ENCODE data around the gene MAPKBP1.
"Not testable (repeated sequence)": the region's sequence is repeated elsewhere in the genome, so short reads cannot be mapped to it uniquely, and the experiment has no call there.

MAPKBP1 gene, protein sequence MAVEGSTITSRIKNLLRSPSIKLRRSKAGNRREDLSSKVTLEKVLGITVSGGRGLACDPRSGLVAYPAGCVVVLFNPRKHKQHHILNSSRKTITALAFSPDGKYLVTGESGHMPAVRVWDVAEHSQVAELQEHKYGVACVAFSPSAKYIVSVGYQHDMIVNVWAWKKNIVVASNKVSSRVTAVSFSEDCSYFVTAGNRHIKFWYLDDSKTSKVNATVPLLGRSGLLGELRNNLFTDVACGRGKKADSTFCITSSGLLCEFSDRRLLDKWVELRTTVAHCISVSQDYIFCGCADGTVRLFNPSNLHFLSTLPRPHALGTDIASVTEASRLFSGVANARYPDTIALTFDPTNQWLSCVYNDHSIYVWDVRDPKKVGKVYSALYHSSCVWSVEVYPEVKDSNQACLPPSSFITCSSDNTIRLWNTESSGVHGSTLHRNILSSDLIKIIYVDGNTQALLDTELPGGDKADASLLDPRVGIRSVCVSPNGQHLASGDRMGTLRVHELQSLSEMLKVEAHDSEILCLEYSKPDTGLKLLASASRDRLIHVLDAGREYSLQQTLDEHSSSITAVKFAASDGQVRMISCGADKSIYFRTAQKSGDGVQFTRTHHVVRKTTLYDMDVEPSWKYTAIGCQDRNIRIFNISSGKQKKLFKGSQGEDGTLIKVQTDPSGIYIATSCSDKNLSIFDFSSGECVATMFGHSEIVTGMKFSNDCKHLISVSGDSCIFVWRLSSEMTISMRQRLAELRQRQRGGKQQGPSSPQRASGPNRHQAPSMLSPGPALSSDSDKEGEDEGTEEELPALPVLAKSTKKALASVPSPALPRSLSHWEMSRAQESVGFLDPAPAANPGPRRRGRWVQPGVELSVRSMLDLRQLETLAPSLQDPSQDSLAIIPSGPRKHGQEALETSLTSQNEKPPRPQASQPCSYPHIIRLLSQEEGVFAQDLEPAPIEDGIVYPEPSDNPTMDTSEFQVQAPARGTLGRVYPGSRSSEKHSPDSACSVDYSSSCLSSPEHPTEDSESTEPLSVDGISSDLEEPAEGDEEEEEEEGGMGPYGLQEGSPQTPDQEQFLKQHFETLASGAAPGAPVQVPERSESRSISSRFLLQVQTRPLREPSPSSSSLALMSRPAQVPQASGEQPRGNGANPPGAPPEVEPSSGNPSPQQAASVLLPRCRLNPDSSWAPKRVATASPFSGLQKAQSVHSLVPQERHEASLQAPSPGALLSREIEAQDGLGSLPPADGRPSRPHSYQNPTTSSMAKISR (N-terminal part only)

GRCh38 chr15:41774062-41774881, at the start of gene MAPKBP1:
MAPKBP1 (plus strand) TSS chr15:41774484; CDS start chr15:41775276, 792 bp downstream.
- ChIA-PET POLR2A (interaction anchor here (0.9 kb wide), 1 partner anchor 10 kb away, joined by 3 read pairs; no protein-coding TSS in a partner anchor), CTCF (interaction anchor here (0.6 to 3.7 kb wide), 10 partner anchors 13 to 216 kb away, joined by 3 to 51 read pairs (median 4); no protein-coding TSS in a partner anchor)
- DNase-seq (ENCODE audit: extremely low spot score): peak; percentile 87

GRCh38 chr15:41727143-41727542, 47.1 kb upstream of the MAPKBP1 start:
- CTCF ChIA-PET: no interaction called here
- TF ChIP-seq LEF1 (IDR thresholded peaks at IDR 0.05; ENCODE audit: borderline replicate concordance): no peak
- TF ChIP-seq PKNOX1 (IDR thresholded peaks at IDR 0.05): no peak
- TF ChIP-seq BHLHE40 (IDR thresholded peaks at IDR 0.05; ENCODE audit: borderline replicate concordance): no peak
- TF ChIP-seq L3MBTL2 (conservative IDR thresholded peaks at IDR 0.05): no peak
- TF ChIP-seq FOXM1 (IDR thresholded peaks at IDR 0.05; ENCODE audit: borderline replicate concordance): no peak
- no peak for TF ChIP-seq ELF4 (IDR thresholded peaks at IDR 0.05)
- no peak for TF ChIP-seq NFRKB (IDR thresholded peaks at IDR 0.05)
- TF ChIP-seq TARDBP (IDR thresholded peaks at IDR 0.05): no peak
- no peak for TF ChIP-seq CTBP1 (IDR thresholded peaks at IDR 0.05; ENCODE audit: borderline replicate concordance)
- no peak for TF ChIP-seq FOXA1 (IDR thresholded peaks at IDR 0.05)
- no peak for TF ChIP-seq SUZ12 (IDR thresholded peaks at IDR 0.05)
- TF ChIP-seq HDGF (IDR thresholded peaks at IDR 0.05; ENCODE audit: borderline replicate concordance): no peak
- TF ChIP-seq SP1 (IDR thresholded peaks at IDR 0.05): no peak
- no peak for TF ChIP-seq FOXK2 (IDR thresholded peaks at IDR 0.05)
- TF ChIP-seq ARNT (IDR thresholded peaks at IDR 0.05): no peak
- TF ChIP-seq ZNF384 (IDR thresholded peaks at IDR 0.05): no peak
- POLR2A ChIA-PET: no interaction called here

More at GRCh38 chr15:41774062-41774881, at the start of gene MAPKBP1:
- TF ChIP-seq LEF1 (IDR thresholded peaks at IDR 0.05; ENCODE audit: borderline replicate concordance) (no peak), ARNT (IDR thresholded peaks at IDR 0.05) (no peak), L3MBTL2 (conservative IDR thresholded peaks at IDR 0.05) (peak; percentile 54; the same call in 1 of the 2 replicates), HDGF (IDR thresholded peaks at IDR 0.05; ENCODE audit: borderline replicate concordance) (0 out of 2 replicates have a peak, but pooled peaks have one; percentile 51), FOXM1 (IDR thresholded peaks at IDR 0.05; ENCODE audit: borderline replicate concordance) (no peak), NFRKB (IDR thresholded peaks at IDR 0.05) (no peak), BHLHE40 (IDR thresholded peaks at IDR 0.05; ENCODE audit: borderline replicate concordance) (no peak), TARDBP (IDR thresholded peaks at IDR 0.05) (no peak), PKNOX1 (IDR thresholded peaks at IDR 0.05) (no peak), ELF4 (IDR thresholded peaks at IDR 0.05) (no peak), ZNF384 (IDR thresholded peaks at IDR 0.05) (no peak), CTBP1 (IDR thresholded peaks at IDR 0.05; ENCODE audit: borderline replicate concordance) (no peak), FOXA1 (IDR thresholded peaks at IDR 0.05) (no peak)

DNA sequence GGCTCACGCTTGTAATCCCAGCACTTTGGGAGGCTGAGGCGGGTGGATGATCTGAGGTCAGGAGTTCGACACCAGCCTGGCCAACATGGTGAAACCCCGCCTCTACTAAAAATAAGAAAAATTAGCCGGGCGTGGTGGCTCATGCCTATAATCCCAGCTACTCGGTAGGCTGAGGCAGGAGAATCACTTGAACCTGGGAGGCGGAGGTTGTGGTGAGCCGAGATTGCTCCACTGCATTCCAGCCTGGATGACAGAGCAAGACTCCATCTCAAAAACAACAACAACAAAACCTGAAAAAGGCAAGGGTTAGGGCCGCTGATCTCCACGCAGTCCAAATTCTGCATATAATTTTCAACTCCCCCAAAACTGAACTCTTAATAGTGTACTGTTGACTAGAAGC, 46.2 kb upstream of the MAPKBP1 start:
- CTCF ChIA-PET: interaction anchor here (0.5 kb wide), 1 partner anchor 32 kb away, joined by 4 read pairs; no protein-coding TSS in a partner anchor
- DNase-seq (ENCODE audit: extremely low spot score); POLR2A ChIA-PET: not testable (repeated sequence)

More at GRCh38 chr15:41727143-41727542, 47.1 kb upstream of the MAPKBP1 start:
- DNase-seq (ENCODE audit: extremely low spot score): no peak

DNA sequence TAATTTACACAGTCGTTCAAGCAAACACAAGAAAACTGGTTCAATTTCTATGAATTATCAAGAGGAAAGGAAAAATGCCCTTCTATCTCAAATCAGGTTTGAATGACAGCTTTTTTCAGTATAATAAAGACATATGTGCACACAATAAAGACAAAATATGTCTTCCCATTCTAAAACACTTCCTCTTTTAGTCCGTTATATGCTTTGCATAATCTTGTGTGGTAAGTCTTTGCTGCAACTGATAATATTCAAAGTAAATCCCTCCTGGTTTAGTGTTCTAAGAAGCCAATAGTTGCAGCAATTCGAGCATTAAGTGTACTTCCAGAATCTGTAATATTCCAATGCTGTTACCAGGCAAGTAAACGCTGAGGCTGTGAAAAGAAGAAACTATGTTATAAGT, 43.7 kb upstream of the MAPKBP1 start:
- TF ChIP-seq ELF4 (IDR thresholded peaks at IDR 0.05): no peak
- TF ChIP-seq CTBP1 (IDR thresholded peaks at IDR 0.05; ENCODE audit: borderline replicate concordance): no peak
- no peak for TF ChIP-seq HDGF (IDR thresholded peaks at IDR 0.05; ENCODE audit: borderline replicate concordance)
- TF ChIP-seq L3MBTL2 (conservative IDR thresholded peaks at IDR 0.05): no peak
- TF ChIP-seq ARNT (IDR thresholded peaks at IDR 0.05): no peak
- no peak for TF ChIP-seq SUZ12 (IDR thresholded peaks at IDR 0.05)
- no peak for TF ChIP-seq PKNOX1 (IDR thresholded peaks at IDR 0.05)
- no peak for TF ChIP-seq SP1 (IDR thresholded peaks at IDR 0.05)
- TF ChIP-seq ZNF384 (IDR thresholded peaks at IDR 0.05): no peak
- TF ChIP-seq NFRKB (IDR thresholded peaks at IDR 0.05): no peak
- TF ChIP-seq FOXA1 (IDR thresholded peaks at IDR 0.05): no peak
- TF ChIP-seq FOXK2 (IDR thresholded peaks at IDR 0.05): no peak
- TF ChIP-seq LEF1 (IDR thresholded peaks at IDR 0.05; ENCODE audit: borderline replicate concordance): no peak
- no peak for TF ChIP-seq FOXM1 (IDR thresholded peaks at IDR 0.05; ENCODE audit: borderline replicate concordance)
- no peak for TF ChIP-seq BHLHE40 (IDR thresholded peaks at IDR 0.05; ENCODE audit: borderline replicate concordance)
- TF ChIP-seq TARDBP (IDR thresholded peaks at IDR 0.05): no peak
- POLR2A ChIA-PET: no interaction called here
- no peak for DNase-seq (ENCODE audit: extremely low spot score)
- CTCF ChIA-PET: no interaction called here

Data from HEK293T (cell line).